Adrenal gland (tissue), 12 donors: ENCODE measurements around the gene PRSS8. TPM values are rescaled to one million over a fixed set of nuclear protein-coding genes. Genes with fewer than 3 reads are reported as not detected.
"Not testable (repeated sequence)": the region's sequence is repeated elsewhere in the genome, so short reads cannot be mapped to it uniquely, and the experiment has no call there.

Experiments
- DNase-seq, 7 donors: peaks; one replicate each; pipeline ENCODE4 v3.0.0-alpha.2; 2019 to 2020
- H3K27ac ChIP-seq, 5 donors: fragments of 200-600 bp; sonication (generic) in 4 of 5; 1 replicate in 3 of 5; 2 replicates in 2 of 5; pipeline versions ENCODE4 v1.5.1 to v1.8.0; 2016 to 2020; ENCODE audit warnings: mild to moderate bottlenecking in 1 of 5
- H3K27me3 ChIP-seq: fragments of 200-600 bp; 2 replicates; pipeline ENCODE4 v1.8.0; 2021
- H3K36me3 ChIP-seq, 2 donors: fragments of 200-600 bp; replicated peaks in 1 of 2; 1 replicate in 1 of 2; 2 replicates in 1 of 2; pipeline versions ENCODE4 v1.5.1 to v1.8.0; 2018 to 2022
- H3K4me1 ChIP-seq, 2 donors: fragments of 200-600 bp; replicated peaks in 1 of 2; 1 replicate in 1 of 2; 2 replicates in 1 of 2; pipeline versions ENCODE4 v1.5.1 to v1.8.0; 2018 to 2021
- H3K4me3 ChIP-seq, 4 donors: fragments of 200-600 bp; sonication (generic) in 3 of 4; one replicate each; pipeline ENCODE4 v1.5.1; 2016 to 2018
- H3K9me3 ChIP-seq, 3 donors: fragments of 200-600 bp; sonication (generic) in 1 of 3; replicated peaks in 1 of 3; 1 replicate in 2 of 3; 2 replicates in 1 of 3; pipeline versions ENCODE4 v1.5.1 to v1.8.0; 2016 to 2021
- CTCF ChIP-seq, 6 experiments: fragments of 450-650 bp in 4 of 6; fragments of 200-600 bp in 2 of 6; sonication (generic) in 1 of 6; IDR thresholded peaks; 1 replicate in 5 of 6; 2 replicates in 1 of 6; pipeline versions ENCODE4 v1.5.1 to v1.8.0; 2016 to 2021; ENCODE audit warnings: antibody characterized with exemption in 6 of 6, mild to moderate bottlenecking in 2 of 6, moderate library complexity in 1 of 6
- POLR2A ChIP-seq, 2 donors: fragments of 450-650 bp; IDR thresholded peaks; one replicate each; pipeline ENCODE4 v1.6.1; 2017; ENCODE audit warnings: antibody characterized with exemption in 2 of 2, mild to moderate bottlenecking in 2 of 2, moderate library complexity in 1 of 2
- WGBS, 4 donors: extraction: QIAGEN DNeasy Blood & Tissue Kit in 2 of 4; methylation state at CpG; one replicate each; pipeline versions ENCODE4 v1.1.5 to v1.1.7; 2013 to 2017; 5-methylcytosine and 5-hydroxymethylcytosine counted together
- intact Hi-C, 2 donors: fragments of 100-400 bp; cut with DNase I; formaldehyde crosslinking; loops; one replicate each; pipeline versions ENCODE4 v1.14.1 to v1.15.0; 2022 to 2023
- polyA plus RNA-seq, 3 donors: library from polyadenylated mRNA; stranded (reverse); fragments of 200-250 nt in 2 of 3; fragments of 350-450 nt in 1 of 3; fragmentation: Illumina TruSeq in 1 of 3; extraction: RNeasy Lipid Tissue Mini Kit (QIAGEN cat#74804) in 1 of 3; gene quantifications; one replicate each; pipeline ENCODE4 v1.2.3, GENCODE V29; 2013 to 2014
- total RNA-seq, 9 donors: library from RNA; depleted of rRNA in 4 of 9; stranded (reverse); fragments of >200 nt in 4 of 9; fragments of 120-200 nt in 1 of 9; fragmentation: NEBNext Ultra II Directional in 1 of 9; extraction: Animal tissue kit (Norgen Biotek cat#: 25700) in 1 of 9; gene quantifications; one replicate each; pipeline versions ENCODE4 v1.1.0 to v1.2.4, GENCODE V29; 2013 to 2023
- donor health status: healthy with polysubstance abuse.
- donor health status: Bipolar disorder and iron deficiency.
- donor health status: DM: yes; HTN: yes; CAD: no.
- donor health status: DM: no; HTN: no; CAD: no.
- donor health status: DM: no; HTN: no; CAD: no.
- donor health status: DM: yes; HTN: yes; CAD: no.

The PRSS8 gene
- total and polyA plus RNA-seq, 12 donors = 0.16 to 1.8 (median 0.42) TPM; not detected in 5

- Histone ChIP-seq H3K9me3 (no peaks in the 10 kb centered on the region), H3K4me3 (no peak overlapping the region), H3K36me3 (no peaks in the 10 kb centered on the region), H3K4me1 (peaks cover 3 to 4% of the 10 kb centered on the region in 2 donors), H3K27ac (no peak overlapping the region), H3K27me3 (peaks cover 11% of the 10 kb centered on the region)
- no peak for TF ChIP-seq POLR2A (IDR thresholded peaks at IDR 0.05)
- no peak for TF ChIP-seq CTCF (IDR thresholded peaks at IDR 0.05)
- intact Hi-C loops = loop anchor here (10.0 kb wide), 2 partner anchors 63 to 163 kb away; partner anchors contain the start of genes HSD3B7 (in 1 of the 2) and PRSS53 (in 1 of the 2)
- WGBS, 4 donors = 84 to 96% (median 91%) methylated on average over 3 of the region's 3 CpGs
- DNase-seq = no peak
Measured at GRCh38 chr16:31147574-31147973, 12.0 kb upstream of the PRSS8 start.

GRCh38 chr16:31145398-31145990, 10.0 kb upstream of the PRSS8 start:
- intact Hi-C loops = loop anchor here (10.0 kb wide), 2 partner anchors 61 to 161 kb away; partner anchors contain the start of genes HSD3B7 (in 1 of the 2) and PRSS53 (in 1 of the 2)
- H3K27me3 ChIP-seq = peaks cover 11% of the 10 kb centered on the region
- WGBS, 4 donors = 79 to 85% (median 81%) methylated on average over 9 to 12 of the region's 12 CpGs
- DNase-seq = no peak
- H3K9me3 ChIP-seq = no peaks in the 10 kb centered on the region
- no peak overlapping the region for H3K27ac ChIP-seq
- no peaks in the 10 kb centered on the region for H3K36me3 ChIP-seq
- no peak overlapping the region for H3K4me3 ChIP-seq
- no peak for TF ChIP-seq CTCF (IDR thresholded peaks at IDR 0.05)
- no peak for TF ChIP-seq POLR2A (IDR thresholded peaks at IDR 0.05)
- H3K4me1 ChIP-seq = peaks cover 15% of the 10 kb centered on the region in 2 donors

- DNase-seq = peak in 2 of 7 donors; percentile 38 to 55
- not testable (repeated sequence) for H3K27ac ChIP-seq, H3K4me3 ChIP-seq, H3K36me3 ChIP-seq, H3K9me3 ChIP-seq
- WGBS, 4 donors = 65 to 86% (median 73%) methylated on average over 7 of the region's 7 CpGs
- H3K27me3 ChIP-seq = peaks cover 11% of the 10 kb centered on the region
- intact Hi-C loops = loop anchor here (10.0 kb wide), 2 partner anchors 60 to 160 kb away; partner anchors contain the start of genes HSD3B7 (in 1 of the 2) and PRSS53 (in 1 of the 2)
- H3K4me1 ChIP-seq = peaks cover 15% of the 10 kb centered on the region in 2 donors
Measured at GRCh38 chr16:31144418-31144817, 8.9 kb upstream of the PRSS8 start.

- no peaks in the 10 kb centered on the region for H3K9me3 ChIP-seq
- WGBS, 4 donors = 85 to 100% (median 94%) methylated on average over 4 to 8 of the region's 8 CpGs
- DNase-seq = peak in 1 of 7 donors; percentile 36
Measured at GRCh38 chr16:31143694-31144148, 8.2 kb upstream of the PRSS8 start.

More at GRCh38 chr16:31143694-31144148, 8.2 kb upstream of the PRSS8 start:
- peaks cover 20 to 21% of the 10 kb centered on the region in 2 donors for H3K4me1 ChIP-seq
- no peaks in the 10 kb centered on the region for H3K36me3 ChIP-seq
- no peak overlapping the region for H3K4me3 ChIP-seq
- peaks cover 11% of the 10 kb centered on the region for H3K27me3 ChIP-seq
- no peak overlapping the region for H3K27ac ChIP-seq
- no peak for TF ChIP-seq POLR2A (IDR thresholded peaks at IDR 0.05)
- TF ChIP-seq CTCF (IDR thresholded peaks at IDR 0.05) = no peak
- intact Hi-C loops = loop anchor here (10.0 kb wide), 2 partner anchors 59 to 159 kb away; partner anchors contain the start of genes HSD3B7 (in 1 of the 2) and PRSS53 (in 1 of the 2)
